ENCODE results near the gene FBXO36. TPM values are rescaled to one million over a fixed set of nuclear protein-coding genes. Genes with fewer than 3 reads are reported as not detected.
A peak's percentile ranks its signal among the peaks of the same experiment; 100 is the strongest.
"Not testable (repeated sequence)": the region's sequence is repeated elsewhere in the genome, so short reads cannot be mapped to it uniquely, and the experiment has no call there.

Gene FBXO36
- polyA plus RNA-seq, 4 donors = 6.6 to 7.0 (median 6.9) TPM

DNA sequence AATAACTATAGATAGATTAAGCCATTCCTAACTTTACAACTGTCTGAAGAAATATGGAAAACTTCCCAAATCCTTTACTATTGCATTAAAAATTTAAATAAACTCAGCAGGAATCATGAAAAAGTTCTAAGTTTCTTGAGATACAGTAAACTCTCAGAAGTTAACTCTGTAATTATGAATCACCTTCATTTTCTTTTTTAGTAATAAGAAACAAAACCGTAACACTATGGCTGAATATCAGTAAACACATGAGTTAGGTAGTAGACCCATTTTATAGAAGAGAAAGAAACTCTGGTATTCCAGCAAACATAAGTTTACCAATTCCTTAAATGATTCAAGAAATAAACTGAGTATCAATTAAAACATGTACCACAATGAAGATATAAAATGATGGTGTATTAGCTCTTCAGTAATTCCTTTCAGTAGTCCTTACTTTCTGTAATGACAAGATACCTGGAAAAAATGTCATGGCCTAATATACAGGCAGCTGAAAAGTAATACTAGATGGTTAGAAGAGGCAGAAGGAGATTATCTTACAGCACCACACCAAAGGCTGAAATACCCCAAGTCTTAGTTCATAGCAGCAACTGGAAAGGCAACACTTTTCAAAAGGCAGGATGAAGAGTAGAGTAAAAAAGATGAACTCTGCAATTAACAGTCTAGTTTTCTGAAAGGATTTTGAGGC is 12.0 kb upstream of the FBXO36 start:
- no peak for DNase-seq (ENCODE audit: low read depth in 4 of 4, low spot score in 2 of 4)

DNA sequence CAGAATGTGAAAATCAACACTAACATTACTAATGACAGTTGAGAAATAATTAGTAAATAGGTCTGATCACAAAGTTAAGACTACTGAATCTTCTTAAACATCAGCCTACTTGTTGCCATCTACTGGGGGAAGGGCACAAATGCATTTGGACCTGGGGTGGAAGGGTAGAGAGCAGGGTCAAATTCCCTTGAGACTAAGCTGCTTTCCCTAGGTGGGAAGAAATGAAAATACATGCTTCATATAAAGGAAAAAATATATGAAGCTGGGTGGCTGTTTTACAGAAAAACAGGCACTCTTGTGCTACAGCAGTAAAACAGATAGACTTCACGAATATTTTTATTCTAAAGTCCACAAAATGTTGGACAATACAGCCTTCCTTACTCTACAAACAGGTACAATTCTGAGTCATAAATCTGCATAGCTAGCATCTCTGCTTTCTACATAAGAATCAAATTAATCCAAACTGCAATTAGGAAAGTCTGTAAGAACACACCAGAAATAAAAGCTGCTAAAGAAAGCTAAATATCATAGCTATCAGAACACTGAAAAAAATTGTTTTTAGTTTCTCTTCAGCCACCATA is 11.4 kb upstream of the FBXO36 start:
- no peak for DNase-seq (ENCODE audit: low read depth in 4 of 4, low spot score in 2 of 4)

DNA sequence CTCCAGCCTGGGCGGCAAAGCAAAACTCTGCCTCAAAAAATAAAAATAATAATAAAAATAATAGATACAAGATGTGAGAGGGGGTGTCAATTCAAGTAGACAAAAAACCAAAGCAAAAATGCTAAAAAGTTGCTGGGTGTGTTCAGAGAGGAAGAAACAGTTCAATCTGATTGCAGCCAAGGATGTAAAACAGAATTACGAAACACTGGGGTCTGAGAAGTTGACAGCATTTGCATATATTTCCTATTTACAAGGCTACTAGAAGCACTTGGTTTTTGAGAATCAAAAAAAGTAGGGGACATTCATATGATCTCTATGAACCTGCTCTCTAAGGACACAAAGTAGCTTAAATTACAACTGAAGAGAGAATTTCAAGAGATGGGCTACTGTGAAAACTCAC is 8.1 kb upstream of the FBXO36 start:
- no peak for DNase-seq (ENCODE audit: low read depth in 4 of 4, low spot score in 2 of 4)

DNA sequence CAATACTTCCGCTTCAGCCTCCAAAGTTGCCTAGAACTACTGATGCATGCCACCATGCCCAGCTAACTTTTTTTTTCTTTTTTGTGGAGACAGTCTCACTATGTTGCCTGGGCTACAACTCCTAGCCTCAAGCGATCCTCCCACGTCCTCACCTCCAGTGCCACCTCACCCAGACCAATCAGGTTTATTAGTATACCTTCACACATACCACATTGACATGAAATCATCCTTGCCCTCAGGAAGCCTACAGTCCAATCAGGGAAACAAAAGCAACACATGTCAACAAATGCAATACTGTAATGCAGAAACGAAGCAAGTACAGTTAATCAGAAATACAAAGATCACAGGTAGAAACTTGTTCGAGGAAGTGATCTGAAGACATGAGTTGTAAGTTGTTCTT is 4.5 kb upstream of the FBXO36 start:
- DNase-seq (ENCODE audit: low read depth in 4 of 4, low spot score in 2 of 4) = no peak

DNA sequence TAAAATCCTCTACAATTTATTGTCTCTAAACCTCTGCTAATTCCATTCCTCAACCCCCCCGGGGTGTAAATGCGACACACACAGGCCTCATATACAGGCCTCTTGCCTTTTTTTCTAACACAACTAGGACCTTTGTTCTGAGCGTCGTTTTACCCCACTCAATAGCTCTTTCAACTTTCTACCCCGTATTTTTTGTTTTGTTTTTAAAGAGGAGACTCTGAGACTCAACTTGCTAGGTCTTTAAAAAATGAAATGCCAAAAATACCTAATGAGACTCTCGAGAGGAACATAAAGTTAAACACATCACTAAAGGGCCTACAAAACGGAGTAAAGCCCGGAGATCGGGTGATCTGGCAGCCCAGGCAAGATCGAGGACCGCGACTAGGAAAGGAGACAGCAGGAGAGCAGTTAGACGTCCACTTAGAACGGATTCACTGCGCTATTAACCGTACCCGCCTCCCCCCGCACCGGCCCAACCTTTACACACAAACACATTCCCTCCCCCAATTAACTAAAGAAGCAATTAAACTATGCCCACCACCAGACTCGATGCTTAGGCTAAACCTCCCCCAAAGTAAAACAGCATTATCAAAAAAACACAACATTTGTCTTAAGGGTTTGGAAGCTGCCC is 2.2 kb upstream of the FBXO36 start:
- DNase-seq (ENCODE audit: low read depth in 4 of 4, low spot score in 2 of 4) = peak in 2 of 4 donors; percentile 9 to 23

DNA sequence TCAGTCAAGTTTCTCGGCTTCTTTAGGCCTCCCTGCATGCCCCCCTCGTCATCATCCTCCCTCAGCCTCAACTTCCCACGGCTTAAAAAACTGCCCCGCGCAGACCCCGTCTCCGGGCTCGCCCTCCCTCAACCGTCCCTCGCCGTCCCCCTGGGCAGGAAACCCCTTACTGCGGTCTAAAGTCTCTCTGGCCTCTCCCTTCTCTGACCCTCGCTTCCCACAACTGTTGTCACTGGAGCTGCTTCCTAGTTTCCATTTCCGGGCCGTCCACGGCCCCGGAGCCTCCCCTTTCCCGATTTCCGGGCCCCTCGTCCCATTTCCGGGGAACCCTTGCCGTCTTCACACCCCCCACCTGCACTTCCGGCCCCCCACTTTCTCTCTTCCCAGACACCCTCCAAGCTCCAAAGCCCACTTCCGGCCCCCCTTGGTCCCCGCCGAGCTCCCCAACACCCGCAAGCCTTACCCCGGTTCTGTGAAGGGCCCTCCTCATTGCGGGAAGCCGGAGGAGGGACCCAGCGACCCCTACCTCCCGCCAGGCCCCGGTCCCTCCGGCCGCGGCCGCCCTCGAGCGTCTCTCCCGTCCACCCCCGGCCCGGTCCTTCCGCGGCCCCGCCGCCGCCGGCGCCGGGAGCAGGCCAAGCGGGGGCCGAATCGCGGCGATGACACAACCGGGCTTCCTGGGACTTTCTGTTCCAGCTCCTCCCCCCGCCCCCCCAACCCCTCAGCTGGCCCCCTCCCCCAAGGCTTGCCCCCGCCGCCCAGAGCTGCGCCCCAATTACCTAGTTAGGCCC is 1.0 kb upstream of the FBXO36 start:
- peak in 3 of 4 donors; percentile 25 to 51 (median 46) for DNase-seq (ENCODE audit: low read depth in 4 of 4, low spot score in 2 of 4)

DNA sequence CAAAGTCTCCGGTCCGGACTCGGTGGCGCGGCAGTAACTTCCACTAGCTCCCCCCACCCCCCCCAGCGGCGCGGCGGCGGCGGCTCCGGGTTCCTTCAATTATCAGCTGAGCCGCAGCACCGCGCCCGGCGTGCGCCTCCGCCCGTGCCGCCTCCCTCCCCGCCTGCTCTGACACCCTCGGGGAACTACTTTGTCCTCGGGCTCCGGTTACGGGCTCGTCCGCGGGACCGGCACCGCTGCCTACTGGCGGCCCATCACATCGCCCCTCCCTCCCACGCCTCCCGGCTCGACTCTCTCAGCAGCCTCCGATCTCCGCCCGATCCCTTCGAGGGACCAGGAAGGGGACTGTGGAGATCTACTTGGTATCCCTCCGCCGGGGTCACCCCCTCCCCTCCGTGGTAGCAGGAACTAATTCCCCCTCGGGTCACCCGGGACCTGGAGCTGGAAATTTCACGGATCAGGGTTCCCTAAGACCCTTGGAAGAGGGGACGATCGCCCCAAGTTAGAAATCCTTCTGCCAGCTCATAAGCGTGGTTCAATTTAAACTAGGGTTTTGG is 333 bp upstream of the FBXO36 start, which contains the start of gene TRIP12:
TRIP12 (minus strand) TSS at position 118 of the 557 bp plus-strand sequence. CDS start 41,930 bp downstream, outside the sequence.
- DNase-seq (ENCODE audit: low read depth in 4 of 4, low spot score in 2 of 4) = peak; percentile 93 to 99 (median 98)

DNA sequence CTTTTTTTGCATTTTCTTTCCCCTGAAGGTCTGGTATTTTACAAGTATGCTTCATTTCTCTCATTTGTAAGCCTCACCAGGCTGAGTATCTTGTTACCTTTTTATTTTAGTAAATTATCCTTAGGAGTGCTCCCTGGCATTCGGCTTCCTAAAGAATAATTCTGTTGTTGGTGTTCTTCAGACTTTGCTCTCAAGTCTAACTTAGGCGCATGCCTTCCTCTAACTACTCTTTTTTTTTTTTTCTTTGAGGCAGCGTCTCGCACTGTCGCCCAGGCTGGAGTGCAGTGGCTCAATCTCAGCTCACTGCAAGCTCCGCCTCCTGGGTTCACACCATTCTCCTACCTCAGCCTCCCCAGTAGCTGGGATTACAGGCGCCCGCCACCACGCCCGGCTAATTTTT is 2.2 kb downstream of the FBXO36 start:
- DNase-seq (ENCODE audit: low read depth in 4 of 4, low spot score in 2 of 4) = not testable (repeated sequence)

DNA sequence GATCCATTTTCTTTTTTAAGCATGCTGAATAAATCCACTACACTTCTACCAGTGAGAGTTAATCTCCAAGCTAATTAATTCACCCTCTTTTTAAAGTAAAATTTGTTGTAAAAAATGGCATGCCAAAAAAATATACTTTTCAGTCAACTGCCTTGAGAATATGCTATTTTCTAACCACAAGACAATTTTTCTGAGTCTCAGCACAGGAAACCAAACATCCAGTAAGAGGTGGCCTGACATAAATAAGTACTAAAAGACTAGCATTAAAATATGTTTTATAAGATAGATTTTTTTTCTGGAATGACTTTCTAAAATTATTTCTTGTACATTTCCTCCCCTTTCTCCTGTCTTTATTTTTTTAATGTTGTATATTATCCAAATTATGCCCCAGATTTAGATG is 2.9 kb downstream of the FBXO36 start:
- DNase-seq (ENCODE audit: low read depth in 4 of 4, low spot score in 2 of 4) = no peak

DNA sequence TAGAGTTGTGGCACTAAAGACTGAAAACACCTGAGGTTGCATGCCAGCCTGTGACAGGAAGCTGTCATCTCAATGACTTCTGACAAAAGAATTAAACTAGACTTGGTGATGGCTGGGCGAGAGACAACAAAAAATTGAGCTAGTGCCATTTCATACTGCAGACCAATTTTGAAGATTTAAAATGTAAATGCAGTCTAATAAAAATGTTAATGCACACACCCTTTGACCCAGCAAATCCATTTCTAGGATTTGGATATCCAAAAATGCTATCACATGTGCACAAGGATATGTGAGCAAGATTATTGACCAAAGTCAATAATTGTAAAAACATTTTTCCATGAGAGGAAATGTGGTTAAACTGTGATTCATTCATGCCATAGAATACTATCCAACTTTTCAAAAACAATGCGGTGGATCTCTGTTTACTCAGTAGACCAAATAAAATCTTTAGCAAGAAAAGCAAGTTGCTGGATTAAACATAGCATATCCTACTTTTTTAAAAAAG is 5.6 kb downstream of the FBXO36 start:
- DNase-seq (ENCODE audit: low read depth in 4 of 4, low spot score in 2 of 4) = no peak

DNA sequence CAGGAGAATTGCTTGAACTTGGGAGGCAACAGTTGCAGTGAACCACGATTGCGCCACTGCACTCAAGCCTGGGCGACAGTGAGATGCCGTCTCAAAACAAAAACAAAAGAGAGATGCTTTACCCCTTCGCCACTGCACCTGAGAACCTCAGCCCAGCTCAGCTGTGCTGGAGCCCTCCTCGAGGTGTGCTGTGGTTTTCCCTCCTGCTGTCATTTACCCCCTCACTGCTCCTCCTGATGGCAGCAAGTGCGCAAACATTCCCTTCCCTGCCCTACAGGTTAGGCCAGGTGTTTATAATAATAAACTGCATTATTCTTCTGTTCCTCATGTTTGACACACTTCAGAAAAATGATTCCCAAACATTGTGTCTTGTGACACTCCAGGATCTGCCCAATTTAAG is 8.4 kb downstream of the FBXO36 start:
- no peak for DNase-seq (ENCODE audit: low read depth in 4 of 4, low spot score in 2 of 4)

DNA sequence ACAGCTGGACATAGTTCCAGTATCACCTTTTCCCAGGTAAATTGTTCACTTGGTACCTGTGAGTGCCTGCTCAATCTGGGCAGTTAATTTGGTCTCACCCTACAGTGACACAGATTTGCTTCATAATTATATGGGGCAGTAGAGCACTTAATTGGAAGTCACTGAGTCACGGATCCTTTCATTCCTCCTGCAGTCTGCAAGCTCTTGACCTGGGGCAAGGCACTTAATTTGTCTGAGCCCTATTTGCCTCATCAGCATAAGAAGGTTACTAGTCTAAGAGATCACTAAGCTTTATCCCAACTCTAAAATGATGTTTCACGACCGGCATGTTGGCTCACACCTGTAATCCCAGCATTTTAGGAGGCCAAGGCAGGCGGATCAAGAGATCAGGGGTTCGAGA is 8.9 kb downstream of the FBXO36 start:
- no peak for DNase-seq (ENCODE audit: low read depth in 4 of 4, low spot score in 2 of 4)

DNA sequence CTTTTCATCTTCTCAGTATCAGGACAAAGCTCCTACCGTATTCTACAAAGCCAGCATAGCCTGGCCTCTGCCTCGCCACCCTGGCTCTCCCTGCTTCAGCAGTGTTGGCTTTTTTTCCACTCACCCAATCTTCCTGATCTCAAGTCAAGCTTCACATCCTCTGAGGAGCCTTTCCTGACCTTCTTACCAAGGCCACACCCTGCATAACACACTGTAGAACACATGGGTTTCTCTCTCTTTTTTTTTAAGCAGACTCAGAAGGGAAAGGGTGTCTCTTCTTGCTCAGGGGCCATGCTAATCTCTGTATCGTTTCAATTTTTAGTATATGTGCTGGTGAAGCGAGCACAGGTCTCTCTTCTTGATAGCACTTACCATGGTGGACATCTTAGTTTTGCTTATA is 15.2 kb downstream of the FBXO36 start:
- DNase-seq (ENCODE audit: low read depth in 4 of 4, low spot score in 2 of 4) = no peak

DNA sequence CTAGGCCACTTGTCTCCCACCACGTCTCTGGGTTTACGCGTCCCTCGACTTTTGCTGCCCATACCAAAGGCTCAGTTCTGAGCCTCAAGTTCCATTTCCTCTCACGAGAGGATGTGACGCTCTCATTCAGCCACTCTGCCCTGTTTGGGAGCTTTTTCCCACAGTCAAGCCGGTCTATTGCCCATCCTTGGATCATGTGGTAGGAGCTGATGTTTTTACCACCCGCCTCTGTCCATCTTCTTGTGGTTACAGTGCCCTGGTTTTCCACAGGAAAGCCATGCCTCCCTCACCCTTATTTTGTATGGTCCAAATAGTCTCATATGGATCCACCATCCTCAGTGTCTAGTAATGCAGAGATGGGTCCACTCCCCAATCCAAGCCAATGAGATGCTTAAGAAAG is 20.4 kb downstream of the FBXO36 start:
- DNase-seq (ENCODE audit: low read depth in 4 of 4, low spot score in 2 of 4) = no peak

DNA sequence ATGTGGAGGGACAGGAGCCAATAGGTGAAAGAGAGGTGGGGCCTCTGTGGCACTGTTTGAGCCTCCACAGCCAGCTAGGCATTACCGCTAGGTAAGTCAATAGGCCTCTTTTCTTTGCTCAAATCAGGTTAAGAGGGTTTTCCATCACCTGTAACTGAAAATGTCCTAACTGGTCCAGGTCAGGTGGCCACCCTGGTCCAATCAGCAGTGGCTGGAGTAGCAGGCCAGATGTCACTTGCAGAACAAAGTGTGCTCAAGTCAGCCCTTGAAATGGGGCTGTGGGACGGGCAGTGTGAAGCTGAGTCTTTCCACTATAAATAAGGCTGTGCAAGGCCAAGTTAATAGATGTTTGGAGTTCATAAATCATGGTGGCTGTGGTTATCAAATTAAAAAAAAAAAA is 20.9 kb downstream of the FBXO36 start:
- DNase-seq (ENCODE audit: low read depth in 4 of 4, low spot score in 2 of 4) = no peak

DNA sequence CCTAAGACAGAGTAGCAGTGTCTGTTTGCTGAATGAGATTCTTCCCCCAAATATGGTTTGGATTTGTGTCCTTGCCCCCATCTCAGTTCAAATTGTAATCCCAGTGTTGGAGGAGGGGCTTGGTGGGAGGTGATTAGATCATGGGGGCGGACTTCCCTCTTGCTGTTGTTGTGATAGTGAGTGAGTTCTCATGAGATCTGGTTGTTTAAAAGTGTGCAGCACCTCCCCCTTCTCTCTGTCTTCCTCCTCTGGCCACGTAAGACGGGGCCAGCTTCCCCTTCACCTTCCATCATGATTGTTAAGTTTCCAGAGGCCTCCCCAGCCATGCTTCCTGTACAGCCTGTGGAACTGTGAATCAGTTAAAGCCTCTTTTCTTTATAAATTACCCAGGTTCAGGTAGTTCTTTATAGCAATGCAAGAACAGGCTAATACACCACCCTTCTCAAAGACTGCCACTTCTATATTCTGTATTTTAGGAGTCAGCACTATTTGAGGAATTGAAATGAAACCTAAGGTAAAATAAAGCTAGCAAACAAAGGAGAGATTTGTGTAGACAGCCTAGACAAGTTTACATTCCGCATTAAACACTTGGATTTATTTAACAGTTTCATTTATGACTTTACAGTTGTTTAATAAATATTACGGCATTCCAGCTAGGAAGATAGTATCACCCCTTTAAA is 21.6 kb downstream of the FBXO36 start:
- DNase-seq (ENCODE audit: low read depth in 4 of 4, low spot score in 2 of 4) = no peak

DNA sequence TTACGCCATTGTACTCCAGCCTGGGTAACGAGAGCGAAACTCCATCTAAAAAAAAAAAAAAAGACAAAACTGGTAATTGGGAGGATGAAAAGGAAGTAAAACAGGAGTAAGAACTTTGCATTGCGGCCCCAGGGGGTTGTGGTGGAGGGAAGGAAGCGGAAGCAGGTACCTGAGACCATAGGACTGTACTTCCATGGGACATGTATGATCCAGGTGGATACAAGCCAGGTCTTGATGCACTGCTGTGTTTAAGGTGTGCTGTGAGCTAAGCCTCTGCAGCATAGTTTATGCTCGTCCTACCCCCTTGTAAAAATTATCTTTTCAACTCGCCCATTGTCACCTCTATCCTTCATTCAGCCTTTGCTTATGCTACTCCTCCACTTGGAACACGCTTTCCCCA is 23.7 kb downstream of the FBXO36 start:
- no peak for DNase-seq (ENCODE audit: low read depth in 4 of 4, low spot score in 2 of 4)

DNA sequence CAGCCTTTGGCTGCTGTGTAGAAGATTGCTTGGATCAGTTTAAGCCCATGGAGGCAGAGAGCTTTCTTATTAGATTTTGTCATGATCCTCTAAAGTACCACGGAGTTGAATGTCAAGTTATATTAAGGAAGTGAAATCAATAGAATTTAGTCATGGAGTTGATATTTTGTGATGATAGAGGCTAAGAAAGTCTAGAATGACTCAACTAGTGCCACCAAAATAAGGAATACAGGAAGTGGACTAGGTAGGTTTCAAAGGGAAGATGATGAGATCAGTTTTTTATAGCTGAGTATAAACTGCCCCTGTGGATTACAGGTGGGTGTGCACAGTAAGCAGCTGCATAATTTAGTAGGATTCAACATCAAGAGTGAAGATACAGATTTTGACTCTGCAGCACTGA is 25.2 kb downstream of the FBXO36 start:
- no peak for DNase-seq (ENCODE audit: low read depth in 4 of 4, low spot score in 2 of 4)

DNA sequence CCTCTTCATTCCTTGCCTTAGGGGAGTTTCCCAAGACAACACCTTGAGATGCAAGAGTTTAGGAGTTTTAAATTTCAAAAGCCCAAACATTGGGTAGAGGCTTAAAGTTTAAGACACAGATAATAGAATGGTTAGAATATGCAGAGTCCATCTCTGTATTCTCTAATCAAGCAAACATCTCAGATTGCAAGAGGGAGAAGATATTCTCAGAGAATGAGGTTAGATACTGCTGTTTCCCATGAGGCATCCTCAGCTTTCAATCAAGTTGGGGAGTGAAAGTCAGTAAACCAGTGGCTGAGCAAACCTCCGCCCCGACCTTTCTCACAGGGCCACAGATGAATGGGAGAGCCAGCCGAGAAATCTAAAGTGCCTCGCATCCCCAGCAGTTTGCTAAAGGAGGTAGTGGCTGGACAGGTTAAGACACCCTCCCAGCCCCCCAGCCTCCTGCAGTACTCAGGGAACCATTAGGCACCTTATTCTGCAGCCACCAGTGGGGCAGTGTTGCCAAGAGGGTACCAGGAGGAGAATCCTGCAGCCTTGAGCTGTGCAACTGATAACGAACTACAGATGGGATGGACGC is 30.0 kb downstream of the FBXO36 start:
- no peak for DNase-seq (ENCODE audit: low read depth in 4 of 4, low spot score in 2 of 4)

DNA sequence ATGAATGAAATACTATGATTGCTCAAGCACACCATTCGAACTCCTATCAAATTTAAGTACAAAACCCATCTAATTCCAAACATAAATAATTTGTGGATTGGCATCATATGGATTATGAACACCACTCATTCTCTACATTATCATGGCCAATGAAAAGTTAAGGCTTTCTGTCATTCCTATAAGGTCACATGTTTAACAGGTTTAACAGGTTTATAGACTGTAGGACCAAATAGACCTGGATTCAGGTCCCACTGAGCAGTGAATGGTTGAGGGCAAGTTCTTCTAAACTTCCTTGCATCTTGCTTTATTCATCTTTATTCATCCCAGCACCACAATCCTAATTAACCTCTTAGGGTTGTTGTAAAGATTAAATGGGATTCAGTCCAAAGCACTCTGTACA is 33.4 kb downstream of the FBXO36 start:
- DNase-seq (ENCODE audit: low read depth in 4 of 4, low spot score in 2 of 4) = no peak
